Central memory CD8-positive, alpha-beta T cell (primary cell): ENCODE results near the gene POU2F3.

Experiments used
- ATAC-seq: fragments of 150-1000 bp; cut with Tn5 transposase; replicated peaks from 2 replicates; pipeline ENCODE4 v1.10.0; 2022; ENCODE audit warnings: mild to moderate bottlenecking, moderate FRiP score, moderate number of reproducible peaks; ENCODE audit not compliant: poor library complexity, severe bottlenecking; ENCODE audit errors: extremely low read depth
- DNase-seq, 2 donors: peaks; one replicate each; pipeline ENCODE4 v3.0.0; 2021; ENCODE audit warnings: low spot score in 2 of 2
- H3K27ac Mint-ChIP-seq: one replicate; pipeline ENCODE4 v1.8.0; 2022; ENCODE audit warnings: low read depth, mild to moderate bottlenecking, moderate library complexity, mixed read lengths
- H3K27me3 Mint-ChIP-seq: one replicate; pipeline ENCODE4 v1.8.0; 2022; ENCODE audit warnings: mixed read lengths
- H3K36me3 Mint-ChIP-seq: one replicate; pipeline ENCODE4 v1.8.0; 2022; ENCODE audit warnings: mild to moderate bottlenecking, moderate library complexity, mixed read lengths; ENCODE audit not compliant: insufficient read depth
- H3K4me1 Mint-ChIP-seq: one replicate; pipeline ENCODE4 v1.8.0; 2022; ENCODE audit warnings: mixed read lengths
- H3K4me3 Mint-ChIP-seq: one replicate; pipeline ENCODE4 v1.8.0; 2022; ENCODE audit warnings: mild to moderate bottlenecking, moderate library complexity, mixed read lengths
- H3K9me3 Mint-ChIP-seq: one replicate; pipeline ENCODE4 v1.8.0; 2022; ENCODE audit warnings: mixed read lengths

Gene POU2F3

GRCh38 chr11:120223793-120224192 lies 16.1 kb upstream of the POU2F3 start:
- Mint-ChIP-seq H3K36me3 (peaks cover 3% of the 10 kb centered on the region), H3K4me3 (no peak overlapping the region), H3K4me1 (peaks cover 9% of the 10 kb centered on the region), H3K27ac (no peak overlapping the region), H3K9me3 (no peaks in the 10 kb centered on the region), H3K27me3 (peaks cover 30% of the 10 kb centered on the region)
- DNase-seq (no peak), ATAC-seq (no peak)

- DNase-seq (no peak), ATAC-seq (no peak)
- H3K4me3 Mint-ChIP-seq, result no peak overlapping the region
- peaks cover 30% of the 10 kb centered on the region for H3K27me3 Mint-ChIP-seq
- H3K36me3 Mint-ChIP-seq, result peaks cover 3% of the 10 kb centered on the region
- peaks cover 9% of the 10 kb centered on the region for H3K4me1 Mint-ChIP-seq
- no peak overlapping the region for H3K27ac Mint-ChIP-seq
- H3K9me3 Mint-ChIP-seq, result no peaks in the 10 kb centered on the region
Observed at GRCh38 chr11:120224361-120224760, 15.6 kb upstream of the POU2F3 start.

DNA sequence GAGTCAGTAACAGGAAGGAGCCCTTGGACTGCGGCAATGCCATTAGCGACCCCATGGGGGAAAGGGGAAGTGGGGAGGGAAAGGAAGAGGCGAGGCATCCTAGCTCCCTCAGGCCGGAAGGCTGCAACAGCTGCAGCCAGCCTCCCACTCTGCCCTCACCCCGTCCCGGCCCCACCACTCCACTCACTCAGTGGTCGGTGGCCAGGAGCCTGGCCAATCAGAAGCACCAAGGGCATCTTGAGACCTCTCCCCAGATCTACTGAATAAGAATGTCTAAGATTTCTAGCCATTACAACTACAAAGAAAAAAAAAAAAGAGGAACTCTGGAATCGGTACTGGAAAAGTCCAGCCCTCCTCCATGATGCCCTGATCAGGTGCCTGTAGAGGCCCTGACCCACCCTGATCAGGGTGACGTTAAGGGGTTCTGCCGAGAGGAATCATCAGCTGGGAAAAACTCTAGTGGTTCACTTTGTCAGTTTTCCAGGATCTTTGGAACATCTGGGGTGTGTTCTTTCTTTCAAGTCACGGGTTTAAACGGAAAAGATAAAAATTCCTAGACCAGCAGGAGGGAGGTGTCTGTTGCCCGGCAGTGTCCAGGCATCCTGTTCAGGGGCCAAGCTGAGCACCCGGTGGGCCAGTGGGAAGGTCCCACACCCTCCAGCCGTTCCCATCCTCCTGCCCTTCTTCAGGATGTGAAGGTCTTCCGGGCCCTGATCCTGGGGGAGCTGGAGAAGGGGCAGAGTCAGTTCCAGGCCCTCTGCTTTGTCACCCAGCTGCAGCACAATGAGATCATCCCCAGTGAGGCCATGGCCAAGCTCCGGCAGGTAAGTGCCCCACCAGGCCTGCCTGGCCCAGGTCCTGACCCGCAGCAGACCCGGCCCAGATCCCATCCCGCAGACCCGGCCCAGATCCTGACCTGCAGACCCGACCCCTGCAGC lies 14.7 kb upstream of the POU2F3 start:
- peaks cover 3% of the 10 kb centered on the region for H3K36me3 Mint-ChIP-seq
- no peak overlapping the region for H3K27ac Mint-ChIP-seq
- ATAC-seq, result no peak
- H3K4me1 Mint-ChIP-seq, result peaks cover 9% of the 10 kb centered on the region
- peaks cover 39% of the 10 kb centered on the region for H3K27me3 Mint-ChIP-seq
- no peak overlapping the region for H3K4me3 Mint-ChIP-seq
- no peak for DNase-seq
- no peaks in the 10 kb centered on the region for H3K9me3 Mint-ChIP-seq

DNA sequence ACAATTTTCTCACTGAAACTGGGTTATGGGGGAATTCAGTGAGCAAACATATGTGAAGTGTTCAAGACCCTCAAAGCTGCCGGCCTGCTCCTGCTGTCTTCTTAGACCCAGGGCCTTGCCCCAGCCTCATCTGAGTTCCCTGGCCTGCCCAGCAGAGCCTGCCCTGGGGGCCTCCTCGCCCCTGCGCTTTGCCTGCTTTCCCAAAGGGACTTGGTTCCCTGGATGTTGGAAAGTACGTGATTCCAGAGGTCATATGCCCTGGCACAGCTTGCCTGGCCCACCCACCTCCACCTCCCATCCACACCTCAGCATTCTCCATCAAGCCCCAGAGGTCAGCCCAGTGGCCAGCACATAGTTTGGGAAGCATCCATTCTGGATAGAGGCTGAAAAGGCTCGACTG lies 13.7 kb upstream of the POU2F3 start:
- H3K4me1 Mint-ChIP-seq, result peaks cover 9% of the 10 kb centered on the region
- H3K9me3 Mint-ChIP-seq, result no peaks in the 10 kb centered on the region
- DNase-seq, result no peak
- no peak overlapping the region for H3K27ac Mint-ChIP-seq
- ATAC-seq, result no peak
- H3K36me3 Mint-ChIP-seq, result peaks cover 3% of the 10 kb centered on the region
- peaks cover 45% of the 10 kb centered on the region for H3K27me3 Mint-ChIP-seq
- H3K4me3 Mint-ChIP-seq, result no peak overlapping the region

DNA sequence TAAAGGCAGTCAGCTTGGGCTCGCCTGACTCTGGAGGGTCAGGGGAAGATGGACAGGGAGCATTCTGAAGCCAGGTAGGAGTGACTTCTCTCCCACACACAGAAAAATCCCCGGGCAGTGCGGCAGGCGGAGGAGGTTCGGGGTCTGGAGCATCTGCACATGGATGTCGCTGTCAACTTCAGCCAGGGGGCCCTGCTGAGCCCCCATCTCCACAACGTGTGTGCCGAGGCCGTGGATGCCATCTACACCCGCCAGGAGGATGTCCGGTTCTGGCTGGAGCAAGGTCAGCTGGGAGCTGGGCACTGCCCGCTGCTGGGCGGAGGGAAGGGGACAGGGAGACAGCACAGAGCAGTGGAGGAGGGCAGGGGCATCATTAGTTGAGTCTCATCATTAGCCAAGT lies 13.2 kb upstream of the POU2F3 start:
- H3K36me3 Mint-ChIP-seq, result peaks cover 3% of the 10 kb centered on the region
- no peaks in the 10 kb centered on the region for H3K9me3 Mint-ChIP-seq
- H3K4me3 Mint-ChIP-seq, result no peak overlapping the region
- ATAC-seq (no peak), DNase-seq (no peak)
- H3K27me3 Mint-ChIP-seq, result peaks cover 45% of the 10 kb centered on the region
- peaks cover 9% of the 10 kb centered on the region for H3K4me1 Mint-ChIP-seq
- H3K27ac Mint-ChIP-seq, result no peak overlapping the region

DNA sequence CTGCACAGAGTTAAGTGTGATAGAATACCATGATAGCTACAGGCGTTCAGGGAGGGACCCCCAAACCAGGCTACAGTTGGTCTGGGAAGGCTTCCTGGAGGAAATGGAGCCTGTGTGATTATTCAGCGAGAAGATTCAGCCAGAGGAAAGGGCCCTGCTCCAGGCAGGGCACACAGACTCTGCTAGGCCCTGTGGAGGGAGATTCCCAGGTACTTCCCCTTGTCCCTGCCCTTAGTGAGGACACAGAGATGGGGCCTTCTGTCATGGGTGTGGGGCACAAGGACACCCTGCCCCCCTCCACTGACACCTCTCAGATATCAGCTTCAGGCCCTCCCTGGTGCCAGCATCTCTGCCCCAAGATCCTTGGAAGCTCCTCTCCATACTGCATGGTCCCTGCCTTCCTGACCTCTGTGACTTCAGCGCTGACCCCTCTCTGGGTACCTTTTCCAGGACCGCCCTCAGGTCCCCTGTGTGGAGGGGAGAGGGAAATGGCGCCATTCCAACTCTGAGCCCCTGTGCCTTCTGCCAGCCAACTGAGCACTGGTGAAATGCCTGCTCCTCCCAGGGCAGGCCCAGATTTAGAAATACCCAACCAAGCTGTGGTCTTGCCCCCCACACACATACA lies 12.6 kb upstream of the POU2F3 start:
- Mint-ChIP-seq H3K27ac (no peak overlapping the region), H3K27me3 (peaks cover 45% of the 10 kb centered on the region)

DNA sequence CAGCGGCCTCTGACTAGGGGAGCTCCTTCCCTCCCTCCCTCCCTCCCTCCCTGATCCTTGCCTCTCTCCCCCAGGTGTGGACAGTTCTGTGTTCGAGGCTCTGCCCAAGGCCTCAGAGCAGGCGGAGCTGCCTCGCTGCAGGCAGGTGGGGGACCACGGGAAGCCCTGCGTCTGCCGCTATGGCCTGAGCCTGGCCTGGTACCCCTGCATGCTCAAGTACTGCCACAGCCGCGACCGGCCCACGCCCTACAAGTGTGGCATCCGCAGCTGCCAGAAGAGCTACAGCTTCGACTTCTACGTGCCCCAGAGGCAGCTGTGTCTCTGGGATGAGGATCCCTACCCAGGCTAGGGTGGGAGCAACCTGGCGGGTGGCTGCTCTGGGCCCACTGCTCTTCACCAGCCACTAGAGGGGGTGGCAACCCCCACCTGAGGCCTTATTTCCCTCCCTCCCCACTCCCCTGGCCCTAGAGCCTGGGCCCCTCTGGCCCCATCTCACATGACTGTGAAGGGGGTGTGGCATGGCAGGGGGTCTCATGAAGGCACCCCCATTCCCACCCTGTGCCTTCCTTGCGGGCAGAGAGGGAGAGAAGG lies 11.1 kb upstream of the POU2F3 start:
- Mint-ChIP-seq H3K27me3 (peaks cover 46% of the 10 kb centered on the region), H3K9me3 (no peaks in the 10 kb centered on the region), H3K36me3 (peaks cover 3% of the 10 kb centered on the region), H3K4me3 (no peak overlapping the region), H3K4me1 (peaks cover 9% of the 10 kb centered on the region), H3K27ac (no peak overlapping the region)
- ATAC-seq (no peak), DNase-seq (no peak)

More for the DNA sequence above, 12.6 kb upstream of the POU2F3 start:
- Mint-ChIP-seq H3K9me3 (no peaks in the 10 kb centered on the region), H3K4me1 (peaks cover 9% of the 10 kb centered on the region), H3K36me3 (peaks cover 3% of the 10 kb centered on the region), H3K4me3 (no peak overlapping the region)
- ATAC-seq, result no peak
- no peak for DNase-seq

DNA sequence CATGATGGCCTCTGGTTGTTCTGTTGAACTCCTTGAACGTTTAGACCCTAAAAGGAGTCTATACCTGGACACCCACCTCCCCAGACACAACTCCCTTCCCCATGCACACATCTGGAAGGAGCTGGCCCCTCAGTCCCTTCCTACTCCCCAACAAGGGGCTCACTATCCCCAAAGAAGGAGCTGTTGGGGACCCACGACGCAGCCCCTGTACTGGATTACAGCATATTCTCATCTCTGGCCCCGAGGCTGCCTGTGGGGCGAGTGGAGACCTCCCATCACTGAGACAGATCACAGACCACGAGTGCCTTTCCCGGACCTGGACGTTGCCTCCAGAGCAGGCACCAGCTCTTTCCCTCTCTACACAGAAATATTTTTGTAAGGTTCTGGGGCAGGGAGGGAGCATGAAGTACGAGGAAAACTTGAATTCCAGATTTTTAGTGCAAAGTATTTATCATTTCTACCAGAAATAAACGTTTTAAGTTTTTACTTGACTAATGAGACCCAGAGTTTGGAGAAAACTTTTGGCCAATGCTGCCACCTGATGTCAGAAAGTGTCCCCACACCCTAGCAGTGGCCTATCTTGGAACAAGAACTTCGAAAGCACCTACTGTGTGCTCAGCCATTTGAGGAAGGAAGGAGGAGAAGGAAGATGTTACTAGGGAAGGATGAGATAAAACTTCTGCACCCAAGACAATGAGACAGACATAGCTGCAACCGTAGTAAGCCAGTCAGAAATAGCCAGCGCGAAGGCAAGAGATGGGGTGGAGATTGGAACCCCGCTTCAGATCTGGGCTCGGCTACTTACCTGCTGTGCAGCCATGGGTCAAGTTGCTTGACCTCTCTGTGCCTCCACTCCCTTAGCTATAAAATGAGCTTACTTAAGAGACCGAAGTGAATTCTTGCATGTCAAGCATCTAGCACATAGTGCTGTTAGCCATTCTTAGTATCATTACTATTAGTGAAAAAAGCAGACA lies 10.2 kb upstream of the POU2F3 start:
- no peak for ATAC-seq
- H3K4me1 Mint-ChIP-seq, result peaks cover 5% of the 10 kb centered on the region

GRCh38 chr11:120230433-120231071 lies 9.4 kb upstream of the POU2F3 start:
- DNase-seq, result no peak
- H3K27ac Mint-ChIP-seq, result no peak overlapping the region

More for the DNA sequence above, 10.2 kb upstream of the POU2F3 start:
- Mint-ChIP-seq H3K9me3 (no peaks in the 10 kb centered on the region), H3K27ac (peak overlapping the region; percentile 35), H3K27me3 (peaks cover 46% of the 10 kb centered on the region), H3K4me3 (no peak overlapping the region), H3K36me3 (peaks cover 3% of the 10 kb centered on the region)
- DNase-seq, result no peak

DNA sequence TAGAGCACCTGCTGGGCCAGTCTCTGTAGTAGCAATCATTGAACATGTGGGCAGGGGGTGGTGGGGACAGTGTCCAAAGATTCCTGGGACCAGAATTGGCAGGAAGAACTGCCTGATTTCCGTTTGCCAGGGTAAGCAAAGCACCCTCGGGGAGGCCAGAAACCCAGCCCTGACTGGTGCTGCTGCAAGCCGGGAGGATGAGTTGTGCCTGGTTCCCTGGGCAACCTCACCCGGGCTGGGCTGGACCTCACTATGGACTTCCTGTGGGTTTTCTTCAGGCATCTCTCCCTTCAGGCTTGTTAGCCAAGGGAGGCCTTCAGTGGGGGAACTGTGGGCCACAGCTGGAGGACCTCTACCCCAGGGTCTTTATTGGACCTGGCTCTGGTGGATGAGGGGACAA lies 8.0 kb upstream of the POU2F3 start:
- Mint-ChIP-seq H3K9me3 (no peaks in the 10 kb centered on the region), H3K4me3 (no peak overlapping the region), H3K27ac (no peak overlapping the region), H3K27me3 (peaks cover 47% of the 10 kb centered on the region), H3K36me3 (peaks cover 3% of the 10 kb centered on the region), H3K4me1 (no peaks in the 10 kb centered on the region)
- DNase-seq, result no peak
- ATAC-seq, result no peak

More at GRCh38 chr11:120230433-120231071, 9.4 kb upstream of the POU2F3 start:
- Mint-ChIP-seq H3K9me3 (no peaks in the 10 kb centered on the region), H3K36me3 (peaks cover 3% of the 10 kb centered on the region), H3K4me1 (no peaks in the 10 kb centered on the region), H3K27me3 (peaks cover 41% of the 10 kb centered on the region), H3K4me3 (no peak overlapping the region)
- ATAC-seq, result no peak

DNA sequence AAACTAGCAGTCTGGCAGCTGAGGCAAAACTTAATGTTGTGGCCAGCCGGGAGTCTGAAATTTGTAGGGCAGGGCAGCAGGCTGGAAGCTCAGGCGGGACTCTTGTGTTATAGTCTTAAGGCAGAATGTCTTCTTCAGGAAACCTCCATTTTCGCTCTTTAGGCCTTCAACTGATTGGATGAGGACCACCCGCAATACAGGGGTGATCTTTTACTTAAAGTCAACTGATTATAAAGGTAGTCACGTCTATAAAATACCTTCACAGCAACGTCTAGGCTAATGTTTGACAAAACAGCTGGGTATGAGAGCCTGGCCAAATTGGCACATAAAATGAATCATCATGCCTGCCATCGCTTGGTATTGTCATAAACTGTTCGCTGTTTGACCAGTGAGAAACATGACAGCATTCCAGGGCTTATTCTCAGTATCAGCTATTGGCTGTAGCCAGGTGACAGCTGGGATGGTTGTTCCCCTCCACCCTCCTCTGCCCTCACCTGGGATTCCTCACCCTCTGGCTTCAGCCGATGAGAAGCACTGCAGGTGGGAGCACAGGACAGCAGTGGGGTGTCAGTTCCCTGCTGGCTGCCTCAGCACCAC lies 6.6 kb upstream of the POU2F3 start:
- H3K4me1 Mint-ChIP-seq, result no peaks in the 10 kb centered on the region
- H3K9me3 Mint-ChIP-seq, result no peaks in the 10 kb centered on the region
- ATAC-seq, result no peak
- no peak overlapping the region for H3K27ac Mint-ChIP-seq
- H3K27me3 Mint-ChIP-seq, result peaks cover 60% of the 10 kb centered on the region
- no peaks in the 10 kb centered on the region for H3K36me3 Mint-ChIP-seq
- no peak overlapping the region for H3K4me3 Mint-ChIP-seq
- DNase-seq, result no peak
